Measurements from ENCODE around the gene DSCAM.
"Not testable (repeated sequence)": the region's sequence is repeated elsewhere in the genome, so short reads cannot be mapped to it uniquely, and the experiment has no call there.

The DSCAM gene

DNA sequence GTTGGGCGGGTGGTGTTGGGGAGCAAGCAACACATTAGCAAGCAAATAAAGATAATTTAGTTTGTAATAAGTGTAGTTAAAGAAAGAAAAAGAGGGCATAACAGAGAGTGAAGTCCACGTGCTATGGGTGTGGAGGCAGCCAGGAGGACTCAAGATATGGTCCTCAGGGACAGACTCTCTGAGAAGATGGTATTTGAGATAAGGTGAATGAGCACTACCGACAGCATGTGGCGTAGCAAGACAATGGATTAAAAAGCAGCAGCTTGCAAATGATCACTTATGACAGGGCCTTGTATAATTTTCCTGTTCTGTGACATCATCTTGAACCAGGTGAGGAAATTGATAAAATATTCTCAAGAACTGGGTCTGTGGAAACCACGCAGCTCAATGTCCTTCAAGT lies 491.9 kb downstream of the DSCAM start:
- DNase-seq, result no peak

DNA sequence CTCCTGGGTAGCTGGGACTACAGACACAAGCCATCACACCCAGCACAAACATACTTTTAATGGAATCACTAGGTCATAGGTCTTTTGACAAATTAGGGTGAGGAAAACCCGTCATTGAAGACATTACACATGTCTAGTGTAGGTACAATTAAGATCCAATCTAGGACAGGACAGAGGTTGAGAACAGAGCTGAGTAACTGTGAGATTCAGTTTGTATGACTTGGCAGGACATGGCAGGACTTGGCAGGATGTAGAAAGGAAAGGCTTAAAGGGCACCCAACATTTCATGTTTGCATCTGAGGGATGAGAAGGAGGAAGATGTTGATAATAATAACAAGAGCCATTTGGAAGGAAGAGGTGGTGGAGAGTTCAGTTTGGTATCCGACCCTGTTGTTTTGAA lies 496.0 kb downstream of the DSCAM start:
- DNase-seq, result no peak

DNA sequence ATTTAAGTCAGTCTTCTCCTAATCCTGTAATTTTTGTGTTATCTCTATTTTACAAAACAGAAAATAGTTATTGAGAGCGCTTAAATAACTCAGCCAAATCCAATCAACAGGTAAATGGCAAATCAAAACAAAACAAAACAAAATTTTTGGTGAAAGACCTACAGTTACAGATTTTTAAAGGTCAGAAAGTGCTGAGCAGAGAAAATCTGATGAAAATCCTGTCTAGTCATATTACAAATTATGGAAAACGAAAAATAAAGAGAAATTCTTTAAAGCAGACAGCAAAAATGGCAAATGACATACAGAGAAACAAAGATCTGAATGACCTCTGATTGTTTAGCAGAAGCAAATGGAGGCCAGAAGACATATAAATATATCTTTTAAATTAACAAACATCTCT lies 497.4 kb downstream of the DSCAM start:
- DNase-seq, result no peak

DNA sequence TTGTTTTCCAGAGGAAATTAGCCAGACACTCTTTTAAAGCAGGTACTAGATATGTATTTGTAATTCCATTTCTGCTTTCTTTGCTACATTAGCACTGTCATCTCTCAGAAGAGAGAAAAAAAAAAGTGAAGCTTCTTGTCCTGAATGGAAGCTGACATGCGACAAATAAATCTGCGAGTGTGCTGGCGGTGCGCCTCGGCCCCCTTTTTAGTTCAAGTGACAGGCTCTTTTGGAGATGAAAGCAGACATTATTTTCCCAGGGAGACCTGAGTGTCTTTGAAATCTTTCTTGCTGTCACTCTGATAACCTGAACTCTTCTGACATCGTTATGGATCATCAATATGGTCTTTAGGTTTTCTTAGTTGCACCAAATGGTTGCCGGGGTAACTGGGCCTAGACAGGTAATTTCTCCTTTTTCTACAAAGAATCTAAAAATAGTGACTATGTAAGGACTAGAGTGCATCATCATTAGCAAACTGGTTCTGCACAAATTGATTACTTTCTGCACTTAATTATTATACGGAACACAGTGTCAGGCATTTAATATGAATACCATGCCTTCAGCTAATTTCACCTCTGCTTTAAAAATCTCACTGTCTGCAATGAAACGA lies 501.1 kb downstream of the DSCAM start:
- DNase-seq, result no peak

DNA sequence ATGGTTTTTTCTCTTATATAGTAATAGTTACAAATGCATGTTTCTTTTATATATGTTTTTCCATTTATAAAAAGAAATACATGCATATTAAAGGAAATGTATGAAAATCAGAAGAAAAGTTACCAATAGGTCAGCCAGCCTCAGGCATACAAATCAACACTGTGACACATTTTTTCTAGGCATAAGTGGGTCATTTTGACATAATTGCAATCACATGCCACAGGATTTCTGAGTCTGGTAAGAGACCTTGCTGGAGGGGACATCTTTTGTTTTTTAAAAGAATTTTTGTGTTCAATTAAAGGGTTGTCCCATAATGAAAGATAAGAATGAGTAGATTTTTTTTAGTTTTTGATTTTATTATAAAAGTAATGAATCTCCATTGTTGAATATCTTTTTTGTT lies 506.6 kb downstream of the DSCAM start:
- no peak for DNase-seq

DNA sequence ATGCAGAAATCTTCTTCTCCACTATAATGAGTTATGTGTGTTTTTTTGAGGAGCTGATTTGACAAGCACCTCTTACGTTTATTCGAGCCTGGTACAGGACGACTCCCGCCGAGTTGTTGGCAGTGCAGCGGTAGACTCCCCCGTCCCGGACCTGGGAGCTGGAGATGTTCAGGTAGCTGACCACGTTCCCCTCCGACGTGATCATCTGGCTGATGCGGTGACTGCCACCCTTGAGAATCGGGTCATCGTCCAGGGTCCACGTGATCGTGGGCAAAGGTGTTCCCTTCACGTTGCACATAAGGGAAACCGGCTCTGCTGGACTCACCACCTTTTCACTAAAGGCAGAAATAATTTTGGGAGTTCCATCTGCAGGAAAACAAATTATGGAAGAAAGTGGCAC lies 507.9 kb downstream of the DSCAM start:
- no peak for DNase-seq

DNA sequence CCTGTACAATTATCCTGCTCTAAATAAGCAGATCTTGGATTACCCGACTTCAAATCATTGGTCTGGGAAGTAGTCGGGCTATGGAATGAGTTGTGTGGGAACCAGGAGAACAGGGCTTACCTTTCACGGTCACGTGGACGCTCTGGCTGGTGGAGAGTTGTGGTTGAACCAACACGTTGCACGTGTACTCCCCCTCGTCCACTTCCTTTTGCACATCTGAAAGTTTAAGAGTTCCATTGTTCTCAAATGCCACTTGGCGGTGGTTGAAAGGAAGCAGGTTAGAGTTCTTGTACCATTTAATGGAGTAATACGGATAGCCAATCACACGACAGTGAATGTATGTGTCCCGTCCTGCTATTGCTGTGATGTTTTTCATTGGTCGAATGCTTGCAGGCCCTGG lies 509.0 kb downstream of the DSCAM start:
- no peak for DNase-seq

DNA sequence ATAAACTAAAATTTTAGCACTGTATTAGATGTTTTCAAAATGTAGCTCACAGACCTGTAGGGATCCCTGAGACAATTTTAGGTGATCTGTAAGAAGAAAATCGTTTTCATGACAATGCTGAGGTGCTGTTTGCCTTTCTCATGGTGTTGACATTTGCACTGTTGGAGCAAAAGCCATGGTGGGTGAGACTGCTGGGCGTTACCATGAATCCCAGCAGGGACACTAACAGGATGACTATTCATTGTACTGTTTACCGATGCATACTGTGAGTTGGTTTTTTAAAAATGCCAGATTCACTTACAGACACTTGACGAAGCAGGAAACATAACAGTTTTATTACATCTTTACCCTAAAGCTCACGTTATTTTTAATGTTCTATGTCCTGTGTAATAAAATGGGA lies 511.3 kb downstream of the DSCAM start:
- DNase-seq, result no peak

DNA sequence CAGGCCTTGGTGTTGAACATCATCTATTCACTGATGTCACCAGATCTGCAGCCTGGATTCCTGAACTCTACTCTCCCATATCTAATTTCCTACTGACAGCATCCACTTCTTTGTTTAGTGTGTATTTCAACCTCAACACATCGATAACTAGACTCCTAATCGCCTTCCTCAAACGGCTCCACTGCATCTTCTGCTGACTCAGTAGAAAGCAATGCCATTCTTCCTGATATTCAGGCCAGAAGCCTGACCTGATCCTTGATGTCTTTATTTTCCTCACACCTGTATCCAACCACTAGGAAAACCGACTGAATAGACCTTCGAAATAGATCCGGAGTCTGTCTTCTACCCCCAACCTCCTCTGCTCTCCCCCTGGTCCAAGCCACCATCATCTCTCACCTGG lies 512.8 kb downstream of the DSCAM start:
- DNase-seq, result no peak

DNA sequence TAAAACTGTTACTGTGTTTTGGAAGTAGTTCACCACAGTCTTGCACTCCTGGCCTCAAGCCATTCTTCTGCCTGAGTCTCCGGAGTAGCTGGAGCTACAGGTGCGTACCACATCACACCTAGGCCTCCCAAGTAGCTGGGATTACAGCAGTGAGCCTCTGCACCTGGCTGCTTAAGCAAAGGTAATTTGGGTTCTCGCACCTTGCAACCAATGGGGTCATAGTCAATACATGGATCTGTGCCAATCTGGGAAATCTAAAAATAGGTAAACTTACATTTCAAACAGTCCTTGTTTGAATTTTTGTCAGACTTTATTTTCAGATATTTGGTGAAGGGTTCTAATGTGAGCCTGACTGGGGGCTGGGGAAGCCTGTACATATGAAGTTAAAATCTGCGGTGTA lies 513.2 kb downstream of the DSCAM start:
- no peak for DNase-seq

DNA sequence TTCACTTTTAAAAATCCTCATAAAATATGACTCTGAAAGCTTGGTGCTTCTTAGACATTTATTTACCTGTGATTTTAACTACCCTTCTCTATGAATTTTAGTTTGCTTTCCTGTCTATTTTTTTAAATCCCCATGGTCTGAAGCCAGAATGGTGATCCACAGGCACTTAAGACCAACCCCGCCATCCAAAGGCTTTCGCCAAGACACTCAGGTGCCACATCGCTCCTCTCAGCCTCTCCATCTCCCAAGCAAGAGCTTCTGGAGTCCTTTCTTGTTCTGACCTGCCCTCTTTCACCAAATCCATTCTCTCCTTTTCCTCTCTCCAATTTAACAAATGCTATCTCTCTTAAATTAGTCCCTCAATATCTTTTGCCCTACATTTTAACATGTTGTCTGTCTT lies 515.2 kb downstream of the DSCAM start:
- no peak for DNase-seq

DNA sequence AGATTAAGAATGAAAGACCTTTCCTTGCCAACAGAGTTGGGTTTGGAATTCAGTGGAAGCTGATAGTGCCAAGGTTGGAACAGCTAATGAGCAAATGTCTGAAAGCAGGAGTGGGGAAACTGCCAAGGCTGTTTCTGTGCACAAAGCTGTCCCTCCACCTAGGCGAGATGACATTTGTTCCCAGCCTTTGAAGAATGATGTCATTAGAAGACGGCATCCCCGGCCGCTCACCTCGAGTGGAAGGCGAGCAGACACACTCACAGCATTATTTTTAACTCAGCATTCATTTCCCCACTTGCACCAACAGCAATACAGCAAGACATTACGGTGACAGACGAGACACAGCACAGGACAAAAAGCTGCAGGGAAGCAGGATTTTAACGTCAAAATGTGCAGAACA lies 515.8 kb downstream of the DSCAM start:
- no peak for DNase-seq

DNA sequence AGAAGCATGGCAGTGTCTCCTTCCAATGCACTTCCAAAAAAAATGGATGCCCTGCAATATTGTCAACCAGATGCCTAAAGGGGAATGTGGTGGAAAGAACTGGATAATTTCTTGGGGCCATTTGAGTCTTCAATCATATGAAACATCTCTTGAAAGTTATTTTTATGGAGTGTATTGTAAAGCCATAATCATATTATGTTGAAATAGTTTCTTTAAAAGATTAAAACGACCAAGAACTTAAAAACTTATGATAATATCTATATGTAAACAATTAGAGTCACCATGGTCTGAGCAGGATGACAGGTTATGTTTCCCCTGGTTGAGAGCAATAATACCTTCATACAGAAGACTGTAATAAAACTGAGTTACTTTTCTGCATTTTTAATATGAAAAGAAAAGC lies 522.6 kb downstream of the DSCAM start:
- DNase-seq, result no peak

DNA sequence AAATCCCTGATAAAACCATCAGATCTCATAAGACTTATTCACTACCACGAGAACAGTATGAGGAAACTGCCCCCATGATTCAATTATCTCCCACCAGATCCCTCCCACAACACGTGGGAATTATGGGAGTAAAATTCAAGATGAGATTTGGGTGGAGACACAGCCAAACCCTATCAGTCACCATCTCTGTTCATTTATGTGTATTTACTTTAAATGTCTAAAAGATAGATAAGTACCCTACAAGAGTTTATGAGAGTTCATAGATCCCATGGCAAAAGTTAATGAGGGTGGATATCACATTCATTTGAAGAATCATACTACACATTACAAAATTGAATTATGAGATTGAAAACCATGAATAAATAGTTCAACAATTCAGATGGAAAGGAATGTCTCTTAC lies 526.2 kb downstream of the DSCAM start:
- not testable (repeated sequence) for DNase-seq

DNA sequence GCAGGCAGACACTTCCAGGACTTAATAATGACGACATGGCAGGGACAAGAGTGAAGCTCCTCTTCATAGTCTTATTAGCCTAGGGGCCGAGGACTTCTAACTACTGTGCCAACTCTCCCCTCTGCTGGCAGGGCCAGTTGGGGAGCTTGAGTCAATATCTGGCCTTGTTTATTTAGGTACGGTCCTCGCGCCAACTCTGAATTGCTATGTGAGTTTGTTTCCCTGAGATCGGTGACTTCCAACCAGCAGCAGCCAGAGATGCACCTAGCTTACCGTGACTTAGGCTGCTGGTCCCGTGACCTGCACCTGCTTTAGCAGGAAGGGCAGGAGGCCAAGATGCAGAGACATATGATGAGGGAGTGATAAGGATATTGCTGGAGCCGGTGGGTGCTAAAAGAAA lies 528.6 kb downstream of the DSCAM start:
- DNase-seq, result no peak

DNA sequence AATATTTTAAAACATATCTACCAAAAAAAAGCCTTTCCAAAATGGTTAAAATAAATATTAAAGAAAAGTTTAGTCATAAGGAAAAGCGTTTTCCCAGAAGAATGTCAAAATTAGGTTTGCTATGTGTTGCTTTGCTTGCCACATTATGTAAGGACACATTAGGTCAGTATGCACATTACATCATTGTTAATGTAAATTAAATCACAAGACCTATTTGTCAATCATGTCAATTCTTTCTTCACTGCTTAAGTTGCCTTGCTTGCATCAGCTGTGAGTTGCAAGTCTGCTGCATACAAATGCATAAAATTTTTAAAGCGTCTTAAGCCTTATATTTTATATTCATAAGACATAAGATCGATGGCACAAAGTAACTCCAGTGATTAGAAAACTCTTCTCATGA lies 530.9 kb downstream of the DSCAM start:
- no peak for DNase-seq

DNA sequence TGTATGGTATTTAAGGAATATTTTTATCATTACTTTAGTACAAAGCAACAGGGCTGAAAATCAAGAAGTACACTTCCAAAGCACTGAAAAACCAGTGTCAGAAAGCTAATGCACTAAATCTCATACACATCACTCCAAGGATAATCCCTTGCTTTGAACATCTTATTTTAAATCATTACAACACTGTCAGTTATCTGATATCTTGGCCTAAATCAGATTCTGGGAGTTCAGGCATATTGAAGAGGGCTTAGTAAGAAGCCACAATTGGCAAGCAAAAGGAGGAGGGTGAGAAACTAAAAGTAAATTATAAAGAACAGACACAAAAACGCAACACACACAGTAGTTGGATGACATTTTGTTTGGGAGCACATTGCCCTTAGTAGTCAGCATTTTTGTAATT lies 531.3 kb downstream of the DSCAM start:
- no peak for DNase-seq

DNA sequence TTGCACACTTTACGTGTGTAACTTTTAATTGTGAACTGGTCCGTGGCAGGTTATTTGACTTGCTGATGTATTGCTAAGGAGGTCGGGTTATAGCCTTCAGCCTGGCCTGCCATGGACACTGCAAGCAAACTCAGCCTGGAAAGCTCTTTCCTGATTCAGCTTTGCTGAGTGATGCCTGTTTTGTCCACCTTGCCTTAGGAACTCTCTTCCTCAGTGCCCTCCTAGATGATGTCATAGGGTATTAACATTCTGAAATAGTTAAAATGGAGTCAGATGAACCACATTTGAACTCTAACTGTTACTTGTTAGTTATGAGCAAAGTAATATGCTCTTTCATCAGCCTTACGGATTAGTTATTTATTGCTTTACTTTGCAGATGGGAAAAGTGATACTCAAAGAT lies 533.7 kb downstream of the DSCAM start:
- DNase-seq, result no peak

DNA sequence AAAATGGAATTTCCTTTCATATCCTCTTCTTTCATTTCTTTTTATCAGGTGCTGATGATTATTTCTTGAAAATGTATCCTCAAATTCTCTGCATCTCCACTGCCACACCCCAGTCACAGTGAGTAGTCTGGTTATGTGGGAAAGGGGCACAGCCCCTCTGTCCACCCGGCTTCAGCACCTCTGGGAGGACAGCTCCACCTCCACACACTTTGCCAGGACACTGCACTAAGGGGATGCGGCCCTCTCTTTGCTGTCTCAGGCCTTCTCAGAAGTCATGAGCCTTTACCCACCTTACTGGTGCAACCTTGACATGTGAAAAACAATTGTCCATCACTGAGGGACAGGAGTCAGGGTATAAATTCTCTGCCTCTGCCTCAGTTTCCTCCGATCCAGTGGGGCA lies 546.7 kb downstream of the DSCAM start:
- DNase-seq, result no peak

DNA sequence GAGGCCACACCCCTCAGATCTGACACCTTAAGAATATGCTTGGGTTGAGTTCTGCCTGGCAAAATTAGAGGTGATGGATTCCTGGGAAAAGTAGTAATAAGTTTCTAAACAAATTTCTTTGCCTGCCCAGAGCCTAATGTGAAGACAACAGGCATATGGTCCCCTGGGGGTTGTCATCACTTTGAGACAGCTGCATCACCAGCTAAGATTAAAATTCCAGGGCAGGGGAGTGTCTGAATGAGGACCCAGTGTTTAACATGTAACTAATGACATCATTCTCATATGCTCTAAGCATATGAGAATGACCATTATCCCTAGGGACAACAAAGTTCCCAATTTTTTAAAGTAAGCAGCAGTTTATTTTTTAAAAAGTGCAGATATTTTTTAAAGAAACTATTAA lies 547.5 kb downstream of the DSCAM start:
- DNase-seq, result no peak

DNA sequence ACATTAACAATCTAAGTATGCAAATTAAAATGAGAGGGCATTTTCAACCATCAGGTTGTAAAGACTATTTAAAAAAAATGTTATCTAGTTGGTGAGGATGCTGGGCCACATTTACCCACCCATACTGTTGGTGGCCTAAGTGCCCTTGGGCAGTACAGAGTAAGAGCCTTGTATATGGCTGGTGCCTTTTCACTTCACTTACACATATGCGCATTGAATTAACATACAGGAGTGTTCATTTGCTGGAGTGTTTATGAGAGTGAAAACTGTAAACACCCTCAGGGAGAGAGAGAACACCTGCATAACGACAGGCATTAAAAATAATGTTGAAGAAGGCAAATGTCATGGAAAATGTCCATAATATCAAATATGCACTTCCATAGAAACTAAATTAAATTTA lies 552.6 kb downstream of the DSCAM start:
- DNase-seq, result no peak

DNA sequence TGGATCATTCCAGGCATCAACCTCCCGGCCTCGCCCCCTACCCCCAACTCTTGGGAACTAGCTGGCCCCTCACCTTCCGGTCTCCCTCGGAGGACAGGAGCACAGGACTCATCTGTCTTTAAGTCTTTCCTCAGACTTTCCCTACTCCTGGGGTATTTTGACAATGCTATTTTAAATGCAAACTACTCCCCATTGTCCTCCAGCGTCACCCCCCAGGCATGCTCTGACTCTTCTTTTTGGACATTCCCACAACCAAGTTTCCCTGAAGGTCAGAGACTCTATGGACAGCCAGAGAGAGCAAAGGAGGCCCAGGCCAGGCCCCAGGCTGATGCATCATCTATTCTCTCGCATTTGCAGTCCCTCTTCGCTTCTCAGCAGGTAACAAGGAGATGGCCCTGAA lies 555.4 kb downstream of the DSCAM start:
- no peak for DNase-seq

DNA sequence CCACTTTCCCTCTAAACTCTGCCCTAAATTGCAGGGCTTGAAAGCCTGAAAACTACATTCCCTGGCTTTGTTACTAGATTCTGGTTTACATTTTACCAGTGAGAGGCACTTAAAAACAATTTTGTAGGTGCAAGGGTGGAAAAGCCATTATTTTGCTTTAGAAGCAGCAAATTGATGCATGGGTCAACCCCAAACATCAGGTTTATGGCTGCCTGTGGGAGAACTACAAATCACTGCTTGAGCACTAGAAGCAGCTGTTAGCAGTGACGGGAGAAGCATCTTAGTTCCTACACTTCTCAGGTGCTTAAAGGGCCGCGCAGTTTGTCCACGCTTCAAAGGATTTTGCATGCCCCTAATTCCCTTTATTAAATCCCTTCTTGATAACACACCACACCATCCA lies 562.5 kb downstream of the DSCAM start:
- no peak for DNase-seq

DNA sequence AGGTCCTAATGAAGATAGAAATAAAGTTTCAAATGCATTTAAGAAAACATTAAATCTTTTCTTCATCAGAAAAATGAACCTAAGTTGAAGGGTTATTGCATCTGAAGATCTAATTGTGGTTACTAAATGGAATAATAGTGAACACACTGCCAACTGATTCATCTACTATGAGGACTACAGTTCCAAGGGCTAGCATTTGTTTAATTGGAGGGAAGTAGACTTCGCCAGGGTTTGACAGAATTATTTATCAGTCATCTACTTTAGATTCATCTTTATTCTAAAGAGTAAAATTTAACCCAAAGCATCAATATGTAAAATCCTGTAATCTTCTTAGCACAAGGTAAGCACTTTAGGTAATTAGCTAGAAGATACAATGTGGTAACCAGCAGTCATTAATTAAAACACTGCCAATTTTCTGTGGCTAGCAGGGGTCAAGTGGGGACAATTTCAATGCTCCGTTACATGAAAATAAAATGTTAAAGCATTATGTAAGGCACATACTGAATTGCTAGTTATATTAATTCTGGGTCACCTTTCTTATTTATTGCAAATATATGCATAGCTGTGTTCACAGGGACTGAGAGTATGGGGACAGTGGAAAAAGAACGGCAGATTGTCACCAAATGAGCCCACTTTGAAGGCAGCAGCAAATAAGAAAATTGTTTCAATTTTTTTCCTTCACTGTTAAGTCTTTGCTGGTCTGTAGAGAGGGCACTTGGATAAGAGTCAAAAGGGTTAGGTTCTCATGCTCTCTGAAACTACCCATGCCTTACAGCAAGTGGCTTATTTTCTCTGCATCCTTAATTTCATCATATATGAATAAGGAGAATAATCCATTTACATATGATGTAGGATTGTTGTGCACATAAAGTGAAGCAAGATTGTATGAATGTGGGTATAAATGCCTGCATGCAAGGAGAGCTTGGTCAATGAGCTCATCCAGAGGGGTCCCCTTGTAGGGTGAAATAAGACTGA lies 563.8 kb downstream of the DSCAM start:
- DNase-seq, result no peak

DNA sequence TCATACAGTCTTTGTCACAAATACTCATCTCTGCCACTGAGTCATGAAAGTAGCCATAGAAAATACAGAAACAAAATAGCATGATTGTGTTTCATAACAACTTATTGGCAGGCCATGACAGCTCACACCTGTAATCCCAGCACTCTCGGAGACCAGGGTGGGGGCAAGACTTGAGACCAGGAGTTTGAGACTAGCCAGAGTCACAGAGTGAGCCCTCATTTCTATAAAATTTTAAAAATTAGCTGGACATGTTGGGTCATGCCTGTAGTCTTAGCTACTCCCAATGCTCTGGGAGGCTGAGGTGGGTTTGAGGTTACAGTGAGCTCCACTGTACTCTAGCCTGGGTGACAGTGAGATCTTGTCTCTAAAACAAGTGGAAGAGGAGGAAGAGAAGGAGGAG lies 568.6 kb downstream of the DSCAM start:
- DNase-seq, result no peak
